C4-2B (cell line): ENCODE results near the gene ARGLU1.

Experiments used
- CTCF ChIP-seq: fragments of 450-650 bp; conservative IDR thresholded peaks from 2 replicates; pipeline ENCODE4 v1.5.1; 2017; ENCODE audit warnings: mild to moderate bottlenecking
- ZFX ChIP-seq: fragments of 450-650 bp; IDR thresholded peaks from 2 replicates; pipeline ENCODE4 v1.6.1; 2017

- TF ChIP-seq CTCF (no peak), ZFX (no peak)
Measured at GRCh38 chr13:106535552-106536243, 32.2 kb downstream of the ARGLU1 start, which contains the start of gene EFNB2.
